Left lobe of liver (tissue), 2 donors: ENCODE data around the gene SLC8A2. TPM values are rescaled to one million over a fixed set of nuclear protein-coding genes. Genes with fewer than 3 reads are reported as not detected.
A peak's percentile ranks its signal among the peaks of the same experiment; 100 is the strongest.
"Not testable (repeated sequence)": the region's sequence is repeated elsewhere in the genome, so short reads cannot be mapped to it uniquely, and the experiment has no call there.

Source experiments
- ATAC-seq: fragments of 200-7000 bp; cut with Tn5 transposase; one replicate; pipeline ENCODE4 v1.9.1; 2020; ENCODE audit warnings: mild to moderate bottlenecking, moderate library complexity
- DNase-seq: peaks from one replicate; pipeline ENCODE4 v3.0.0-alpha.2; 2020; ENCODE audit warnings: low spot score
- total RNA-seq: library from RNA; stranded (reverse); gene quantifications from one replicate; pipeline ENCODE4 v1.2.1, GENCODE V29; 2021
- donor health status: DM: no; HTN: no; CAD: no; lungs with moderate emphysema.
- donor health status: DM: no; HTN: yes; CAD: no.

SLC8A2 gene
- total RNA-seq, 1 donor from 2014 or later, result 0.10 TPM

GRCh38 chr19:47415953-47416642, 55.6 kb downstream of the SLC8A2 start:
- DNase-seq, result no peak
- ATAC-seq, result no peak

GRCh38 chr19:47414469-47414868, 57.2 kb downstream of the SLC8A2 start:
- peak; percentile 79 for ATAC-seq
- no peak for DNase-seq

- no peak for DNase-seq
- no peak for ATAC-seq
These were observed 57.8 kb downstream of the SLC8A2 start for GRCh38 chr19:47413941-47414340.

- not testable (repeated sequence) for DNase-seq, ATAC-seq
These were observed 60.0 kb downstream of the SLC8A2 start for GRCh38 chr19:47411696-47412095.

- DNase-seq, result no peak
- no peak for ATAC-seq
These were observed 60.6 kb downstream of the SLC8A2 start for GRCh38 chr19:47411101-47411500.

GRCh38 chr19:47408156-47408938, 63.3 kb downstream of the SLC8A2 start:
- ATAC-seq (no peak), DNase-seq (no peak)

GRCh38 chr19:47407417-47407774, 64.3 kb downstream of the SLC8A2 start:
- ATAC-seq (no peak), DNase-seq (no peak)

GRCh38 chr19:47406711-47407416, 64.8 kb downstream of the SLC8A2 start:
- DNase-seq (no peak), ATAC-seq (peak; percentile 74)

GRCh38 chr19:47405854-47406417, 65.8 kb downstream of the SLC8A2 start:
- DNase-seq (no peak), ATAC-seq (no peak)

- DNase-seq, result no peak
- no peak for ATAC-seq
These were observed 66.5 kb downstream of the SLC8A2 start for GRCh38 chr19:47405197-47405550.

- DNase-seq (no peak), ATAC-seq (no peak)
These were observed 67.1 kb downstream of the SLC8A2 start for GRCh38 chr19:47404334-47405196.

GRCh38 chr19:47402504-47402903, 69.2 kb downstream of the SLC8A2 start:
- no peak for DNase-seq
- ATAC-seq, result no peak

- DNase-seq, result no peak
- no peak for ATAC-seq
These were observed 72.7 kb downstream of the SLC8A2 start for GRCh38 chr19:47398707-47399597.

- ATAC-seq, result peak; percentile 99
These were observed 80.0 kb downstream of the SLC8A2 start for GRCh38 chr19:47391510-47392223.

GRCh38 chr19:47390533-47391488, 80.9 kb downstream of the SLC8A2 start:
- ATAC-seq (no peak), DNase-seq (no peak)

More at GRCh38 chr19:47391510-47392223, 80.0 kb downstream of the SLC8A2 start:
- DNase-seq, result peak; percentile 74

GRCh38 chr19:47389150-47389556, 82.5 kb downstream of the SLC8A2 start:
- DNase-seq, result no peak
- peak; percentile 13 for ATAC-seq

GRCh38 chr19:47388721-47389120, 83.0 kb downstream of the SLC8A2 start:
- ATAC-seq, DNase-seq: not testable (repeated sequence)

GRCh38 chr19:47387623-47388022, 84.1 kb downstream of the SLC8A2 start:
- not testable (repeated sequence) for DNase-seq, ATAC-seq
